ENCODE results near the gene RGL4. TPM values are rescaled to one million over a fixed set of nuclear protein-coding genes. Genes with fewer than 3 reads are reported as not detected.

Gene RGL4
- total and polyA plus RNA-seq, 2 experiments from 2014 or later, result 0.68 TPM; not detected in 1

GRCh38 chr22:23681026-23681809 lies 9.6 kb upstream of the RGL4 start:
- no peak for TF ChIP-seq EZH2phosphoT487 (IDR thresholded peaks at IDR 0.05; ENCODE audit: low read depth, severe bottlenecking, unreplicated experiment)
- TF ChIP-seq EZH2 (IDR thresholded peaks at IDR 0.05; ENCODE audit: borderline replicate concordance), result no peak
- TF ChIP-seq CTCF (IDR thresholded peaks at IDR 0.05; ENCODE audit: poor library complexity), result no peak
- H3K36me3 ChIP-seq (replicated peaks; ENCODE audit: insufficient read depth, low read depth), result no peaks in the 10 kb centered on the region
- DNase-seq (ENCODE audit: low spot score), result no peak

GRCh38 chr22:23682077-23682476 lies 8.7 kb upstream of the RGL4 start:
- Histone ChIP-seq H3K27ac (no peak overlapping the region), H2AFZ (no peak overlapping the region), H3K9me3 (ENCODE audit: low read depth) (no peaks in the 10 kb centered on the region), H3K4me1 (ENCODE audit: insufficient read depth) (no peaks in the 10 kb centered on the region), H3K79me2 (no peaks in the 10 kb centered on the region), H3K27me3 (no peaks in the 10 kb centered on the region), H3K4me2 (no peak overlapping the region), H3K36me3 (replicated peaks; ENCODE audit: insufficient read depth, low read depth) (no peaks in the 10 kb centered on the region), H3K4me3 (no peak overlapping the region), H3K9me2 (replicated peaks; ENCODE audit: insufficient read depth) (no peaks in the 10 kb centered on the region), H4K20me1 (ENCODE audit: insufficient read depth, poor library complexity, severe bottlenecking) (no peaks in the 10 kb centered on the region)
- no peak for DNase-seq (ENCODE audit: low spot score)
- TF ChIP-seq EZH2 (IDR thresholded peaks at IDR 0.05; ENCODE audit: borderline replicate concordance) (no peak), EZH2phosphoT487 (IDR thresholded peaks at IDR 0.05; ENCODE audit: low read depth, severe bottlenecking, unreplicated experiment) (no peak), CTCF (IDR thresholded peaks at IDR 0.05; ENCODE audit: poor library complexity) (no peak)
- WGBS (ENCODE audit: low lambda C conversion rate, missing lambda C conversion rate), result 58% methylated on average over 5 of the region's 5 CpGs

More at GRCh38 chr22:23681026-23681809, 9.6 kb upstream of the RGL4 start:
- Histone ChIP-seq H4K20me1 (ENCODE audit: insufficient read depth, poor library complexity, severe bottlenecking) (no peaks in the 10 kb centered on the region), H3K79me2 (no peaks in the 10 kb centered on the region), H3K9me2 (replicated peaks; ENCODE audit: insufficient read depth) (no peaks in the 10 kb centered on the region), H3K27me3 (no peaks in the 10 kb centered on the region), H2AFZ (no peak overlapping the region), H3K9me3 (ENCODE audit: low read depth) (no peaks in the 10 kb centered on the region), H3K4me3 (no peak overlapping the region), H3K27ac (no peak overlapping the region), H3K4me1 (ENCODE audit: insufficient read depth) (no peaks in the 10 kb centered on the region), H3K4me2 (no peak overlapping the region)
- 97% methylated on average over 5 of the region's 5 CpGs for WGBS (ENCODE audit: low lambda C conversion rate, missing lambda C conversion rate)

GRCh38 chr22:23682827-23683355 lies 7.9 kb upstream of the RGL4 start:
- 71% methylated on average over 4 of the region's 4 CpGs for WGBS (ENCODE audit: low lambda C conversion rate, missing lambda C conversion rate)
- no peaks in the 10 kb centered on the region for H4K20me1 ChIP-seq (ENCODE audit: insufficient read depth, poor library complexity, severe bottlenecking)
- TF ChIP-seq EZH2 (IDR thresholded peaks at IDR 0.05; ENCODE audit: borderline replicate concordance) (no peak), CTCF (IDR thresholded peaks at IDR 0.05; ENCODE audit: poor library complexity) (no peak), EZH2phosphoT487 (IDR thresholded peaks at IDR 0.05; ENCODE audit: low read depth, severe bottlenecking, unreplicated experiment) (no peak)
- H3K27ac ChIP-seq, result no peak overlapping the region
- H3K9me2 ChIP-seq (replicated peaks; ENCODE audit: insufficient read depth), result no peaks in the 10 kb centered on the region
- no peaks in the 10 kb centered on the region for H3K36me3 ChIP-seq (replicated peaks; ENCODE audit: insufficient read depth, low read depth)
- H3K9me3 ChIP-seq (ENCODE audit: low read depth), result no peaks in the 10 kb centered on the region
- H3K79me2 ChIP-seq, result no peaks in the 10 kb centered on the region
- H3K4me1 ChIP-seq (ENCODE audit: insufficient read depth), result no peaks in the 10 kb centered on the region
- H3K4me3 ChIP-seq, result no peak overlapping the region
- H2AFZ ChIP-seq, result no peak overlapping the region
- no peak for DNase-seq (ENCODE audit: low spot score)
- H3K4me2 ChIP-seq, result no peak overlapping the region
- H3K27me3 ChIP-seq, result no peaks in the 10 kb centered on the region
